ENCODE measurements around the gene RB1.
A peak's percentile ranks its signal among the peaks of the same experiment; 100 is the strongest.

GRCh38 chr13:48334534-48335127, 31.1 kb downstream of the RB1 start:
- TF ChIP-seq CTCF (IDR thresholded peaks at IDR 0.05; ENCODE audit: poor library complexity, severe bottlenecking) (peak; percentile 41), POLR2AphosphoS5 (IDR thresholded peaks at IDR 0.05) (no peak), EZH2 (IDR thresholded peaks at IDR 0.05; ENCODE audit: borderline replicate concordance, insufficient read depth, low read length, poor library complexity, severe bottlenecking) (no peak), RAD21 (conservative IDR thresholded peaks at IDR 0.05) (no peak), TAF1 (IDR thresholded peaks at IDR 0.05; ENCODE audit: low read depth) (no peak), REST (IDR thresholded peaks at IDR 0.05; ENCODE audit: borderline replicate concordance) (no peak), EP300 (conservative IDR thresholded peaks at IDR 0.05; ENCODE audit: poor library complexity, severe bottlenecking) (no peak), MXI1 (conservative IDR thresholded peaks at IDR 0.05; ENCODE audit: poor library complexity, severe bottlenecking) (no peak), SMC3 (conservative IDR thresholded peaks at IDR 0.05; ENCODE audit: poor library complexity) (no peak)

Data from neural cell (in vitro differentiated cells).